HepG2 (cell line): Measurements from ENCODE around the gene CERS3. TPM values are rescaled to one million over a fixed set of nuclear protein-coding genes. Genes with fewer than 3 reads are reported as not detected.

ENCODE experiments used
- ATF6 ChIP-seq: sonication (generic); formaldehyde crosslinking; conservative IDR thresholded peaks from 2 replicates; pipeline ENCODE4 v1.4.0; 2020; ENCODE audit warnings: missing genetic modification reagents
- HCFC1 ChIP-seq: fragments of 150-350 bp; IDR thresholded peaks from 2 replicates; pipeline ENCODE4 v1.6.1; 2014; ENCODE audit warnings: low read depth, low read length
- HNRNPLL ChIP-seq: fragments of 200-400 bp; formaldehyde crosslinking; IDR thresholded peaks from 2 replicates; pipeline ENCODE4 v1.6.1; 2017; ENCODE audit warnings: mild to moderate bottlenecking, low read depth, low read length; ENCODE audit not compliant: poor library complexity, severe bottlenecking
- KLF9 ChIP-seq: IDR thresholded peaks from 2 replicates; pipeline ENCODE4 v1.6.1; 2016; ENCODE audit warnings: low read depth
- MXD3 ChIP-seq: IDR thresholded peaks from 2 replicates; pipeline ENCODE4 v1.6.1; 2016; ENCODE audit warnings: mild to moderate bottlenecking, missing biosample characterization, missing genetic modification reagents
- NCOA2 ChIP-seq: sonication (generic); formaldehyde crosslinking; IDR thresholded peaks from 2 replicates; pipeline ENCODE4 v1.8.0; 2022; ENCODE audit warnings: inconsistent platforms
- NFIB ChIP-seq: sonication (generic); formaldehyde crosslinking; IDR thresholded peaks from 2 replicates; pipeline ENCODE4 v1.9.0; 2021; ENCODE audit warnings: missing genetic modification reagents, mild to moderate bottlenecking, borderline replicate concordance
- RBM22 ChIP-seq: fragments of 200-400 bp; formaldehyde crosslinking; optimal IDR thresholded peaks from 2 replicates; pipeline ENCODE3; 2017; ENCODE audit warnings: mild to moderate bottlenecking, low read length, moderate library complexity
- TCF7L2 ChIP-seq: IDR thresholded peaks from 2 replicates; pipeline ENCODE4 v1.6.1; 2011; ENCODE audit warnings: mild to moderate bottlenecking, low read depth, low read length, moderate library complexity
- ZBTB7A ChIP-seq: sonication (generic); formaldehyde crosslinking; IDR thresholded peaks from 2 replicates; pipeline ENCODE4 v1.8.0; 2022; ENCODE audit warnings: mild to moderate bottlenecking, missing genetic modification reagents
- ZFP62 ChIP-seq: sonication (generic); formaldehyde crosslinking; IDR thresholded peaks from 2 replicates; pipeline ENCODE4 v1.4.0; 2020; ENCODE audit warnings: missing genetic modification reagents
- ZNF317 ChIP-seq: sonication (generic); formaldehyde crosslinking; IDR thresholded peaks from 2 replicates; pipeline ENCODE4 v1.5.0; 2020; ENCODE audit warnings: mild to moderate bottlenecking, missing genetic modification reagents
- ZNF589 ChIP-seq: sonication (generic); formaldehyde crosslinking; conservative IDR thresholded peaks from 2 replicates; pipeline ENCODE4 v1.8.0; 2022; ENCODE audit warnings: mild to moderate bottlenecking, moderate library complexity, missing genetic modification reagents
- ZNF816 ChIP-seq: sonication (generic); formaldehyde crosslinking; IDR thresholded peaks from 2 replicates; pipeline ENCODE4 v1.8.0; 2022; ENCODE audit warnings: missing genetic modification reagents, mild to moderate bottlenecking, borderline replicate concordance
- polyA plus RNA-seq, 8 experiments: library from polyadenylated mRNA; depleted of rRNA in 3 of 8; stranded (reverse) in 7 of 8; unstranded in 1 of 8; fragments of >200 nt; fragmentation: Illumina TruSeq in 4 of 8; extraction: Trizol in 4 of 8; gene quantifications; 2 replicates each; pipeline versions ENCODE4 v1.2.1 to v1.2.3, GENCODE V29; 2011 to 2016; ENCODE audit warnings: low read depth in 4 of 8, missing spikeins in 1 of 8, mixed read lengths in 1 of 8; ENCODE audit not compliant: insufficient read depth in 1 of 8
- total RNA-seq, 5 experiments: library from RNA; depleted of rRNA; stranded (reverse); fragments of >200 nt; fragmentation: Illumina TruSeq; extraction: Trizol; gene quantifications; 2 replicates each; pipeline ENCODE4 v1.2.3, GENCODE V29; 2016; ENCODE audit warnings: low read depth in 1 of 5
- TF ChIP-seq, protein P1 (sequence below): sonication (generic); formaldehyde crosslinking; IDR thresholded peaks from 2 replicates; pipeline ENCODE4 v1.4.0; 2020; ENCODE audit warnings: missing genetic modification reagents, borderline replicate concordance
- TF ChIP-seq, protein P2 (sequence below): sonication (generic); formaldehyde crosslinking; IDR thresholded peaks from 2 replicates; pipeline ENCODE4; 2020; ENCODE audit warnings: missing genetic modification reagents, mild to moderate bottlenecking, borderline replicate concordance
- TF ChIP-seq, protein P3 (sequence below): sonication (generic); formaldehyde crosslinking; IDR thresholded peaks from 2 replicates; pipeline ENCODE4 v1.5.1; 2020; ENCODE audit warnings: mild to moderate bottlenecking, moderate library complexity, missing genetic modification reagents

The CERS3 gene
- total and polyA plus RNA-seq, 2 of the 13 experiments (the other 11 are each of a cell fraction or from before 2014, with no cell fraction given), result not detected

- TF ChIP-seq, protein P1, sequence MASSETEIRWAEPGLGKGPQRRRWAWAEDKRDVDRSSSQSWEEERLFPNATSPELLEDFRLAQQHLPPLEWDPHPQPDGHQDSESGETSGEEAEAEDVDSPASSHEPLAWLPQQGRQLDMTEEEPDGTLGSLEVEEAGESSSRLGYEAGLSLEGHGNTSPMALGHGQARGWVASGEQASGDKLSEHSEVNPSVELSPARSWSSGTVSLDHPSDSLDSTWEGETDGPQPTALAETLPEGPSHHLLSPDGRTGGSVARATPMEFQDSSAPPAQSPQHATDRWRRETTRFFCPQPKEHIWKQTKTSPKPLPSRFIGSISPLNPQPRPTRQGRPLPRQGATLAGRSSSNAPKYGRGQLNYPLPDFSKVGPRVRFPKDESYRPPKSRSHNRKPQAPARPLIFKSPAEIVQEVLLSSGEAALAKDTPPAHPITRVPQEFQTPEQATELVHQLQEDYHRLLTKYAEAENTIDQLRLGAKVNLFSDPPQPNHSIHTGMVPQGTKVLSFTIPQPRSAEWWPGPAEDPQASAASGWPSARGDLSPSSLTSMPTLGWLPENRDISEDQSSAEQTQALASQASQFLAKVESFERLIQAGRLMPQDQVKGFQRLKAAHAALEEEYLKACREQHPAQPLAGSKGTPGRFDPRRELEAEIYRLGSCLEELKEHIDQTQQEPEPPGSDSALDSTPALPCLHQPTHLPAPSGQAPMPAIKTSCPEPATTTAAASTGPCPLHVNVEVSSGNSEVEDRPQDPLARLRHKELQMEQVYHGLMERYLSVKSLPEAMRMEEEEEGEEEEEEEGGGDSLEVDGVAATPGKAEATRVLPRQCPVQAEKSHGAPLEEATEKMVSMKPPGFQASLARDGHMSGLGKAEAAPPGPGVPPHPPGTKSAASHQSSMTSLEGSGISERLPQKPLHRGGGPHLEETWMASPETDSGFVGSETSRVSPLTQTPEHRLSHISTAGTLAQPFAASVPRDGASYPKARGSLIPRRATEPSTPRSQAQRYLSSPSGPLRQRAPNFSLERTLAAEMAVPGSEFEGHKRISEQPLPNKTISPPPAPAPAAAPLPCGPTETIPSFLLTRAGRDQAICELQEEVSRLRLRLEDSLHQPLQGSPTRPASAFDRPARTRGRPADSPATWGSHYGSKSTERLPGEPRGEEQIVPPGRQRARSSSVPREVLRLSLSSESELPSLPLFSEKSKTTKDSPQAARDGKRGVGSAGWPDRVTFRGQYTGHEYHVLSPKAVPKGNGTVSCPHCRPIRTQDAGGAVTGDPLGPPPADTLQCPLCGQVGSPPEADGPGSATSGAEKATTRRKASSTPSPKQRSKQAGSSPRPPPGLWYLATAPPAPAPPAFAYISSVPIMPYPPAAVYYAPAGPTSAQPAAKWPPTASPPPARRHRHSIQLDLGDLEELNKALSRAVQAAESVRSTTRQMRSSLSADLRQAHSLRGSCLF (CRISPR knock-in tag), result no peak
- no peak for TF ChIP-seq TCF7L2
- no peak for TF ChIP-seq KLF9 (CRISPR knock-in tag)
- no peak for TF ChIP-seq MXD3 (CRISPR knock-in tag)
- TF ChIP-seq ZNF317 (CRISPR knock-in tag), result no peak
- peak; percentile 2 for TF ChIP-seq HNRNPLL
- no peak for TF ChIP-seq ZBTB7A
- TF ChIP-seq RBM22, result no peak
- TF ChIP-seq ZFP62 (CRISPR knock-in tag), result no peak
- TF ChIP-seq, protein P2, sequence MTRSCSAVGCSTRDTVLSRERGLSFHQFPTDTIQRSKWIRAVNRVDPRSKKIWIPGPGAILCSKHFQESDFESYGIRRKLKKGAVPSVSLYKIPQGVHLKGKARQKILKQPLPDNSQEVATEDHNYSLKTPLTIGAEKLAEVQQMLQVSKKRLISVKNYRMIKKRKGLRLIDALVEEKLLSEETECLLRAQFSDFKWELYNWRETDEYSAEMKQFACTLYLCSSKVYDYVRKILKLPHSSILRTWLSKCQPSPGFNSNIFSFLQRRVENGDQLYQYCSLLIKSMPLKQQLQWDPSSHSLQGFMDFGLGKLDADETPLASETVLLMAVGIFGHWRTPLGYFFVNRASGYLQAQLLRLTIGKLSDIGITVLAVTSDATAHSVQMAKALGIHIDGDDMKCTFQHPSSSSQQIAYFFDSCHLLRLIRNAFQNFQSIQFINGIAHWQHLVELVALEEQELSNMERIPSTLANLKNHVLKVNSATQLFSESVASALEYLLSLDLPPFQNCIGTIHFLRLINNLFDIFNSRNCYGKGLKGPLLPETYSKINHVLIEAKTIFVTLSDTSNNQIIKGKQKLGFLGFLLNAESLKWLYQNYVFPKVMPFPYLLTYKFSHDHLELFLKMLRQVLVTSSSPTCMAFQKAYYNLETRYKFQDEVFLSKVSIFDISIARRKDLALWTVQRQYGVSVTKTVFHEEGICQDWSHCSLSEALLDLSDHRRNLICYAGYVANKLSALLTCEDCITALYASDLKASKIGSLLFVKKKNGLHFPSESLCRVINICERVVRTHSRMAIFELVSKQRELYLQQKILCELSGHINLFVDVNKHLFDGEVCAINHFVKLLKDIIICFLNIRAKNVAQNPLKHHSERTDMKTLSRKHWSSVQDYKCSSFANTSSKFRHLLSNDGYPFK (CRISPR knock-in tag), result no peak
- TF ChIP-seq, protein P3, sequence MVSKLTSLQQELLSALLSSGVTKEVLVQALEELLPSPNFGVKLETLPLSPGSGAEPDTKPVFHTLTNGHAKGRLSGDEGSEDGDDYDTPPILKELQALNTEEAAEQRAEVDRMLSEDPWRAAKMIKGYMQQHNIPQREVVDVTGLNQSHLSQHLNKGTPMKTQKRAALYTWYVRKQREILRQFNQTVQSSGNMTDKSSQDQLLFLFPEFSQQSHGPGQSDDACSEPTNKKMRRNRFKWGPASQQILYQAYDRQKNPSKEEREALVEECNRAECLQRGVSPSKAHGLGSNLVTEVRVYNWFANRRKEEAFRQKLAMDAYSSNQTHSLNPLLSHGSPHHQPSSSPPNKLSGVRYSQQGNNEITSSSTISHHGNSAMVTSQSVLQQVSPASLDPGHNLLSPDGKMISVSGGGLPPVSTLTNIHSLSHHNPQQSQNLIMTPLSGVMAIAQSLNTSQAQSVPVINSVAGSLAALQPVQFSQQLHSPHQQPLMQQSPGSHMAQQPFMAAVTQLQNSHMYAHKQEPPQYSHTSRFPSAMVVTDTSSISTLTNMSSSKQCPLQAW, result peak; percentile 48
- TF ChIP-seq ZNF816 (CRISPR knock-in tag), result no peak
- no peak for TF ChIP-seq NFIB (CRISPR knock-in tag)
- no peak for TF ChIP-seq HCFC1
- TF ChIP-seq NCOA2 (CRISPR knock-in tag), result peak; percentile 60
- TF ChIP-seq ATF6, result no peak
- no peak for TF ChIP-seq ZNF589 (CRISPR knock-in tag)
Measured at GRCh38 chr15:100350434-100351226, 178.1 kb downstream of the CERS3 start (continued).
